ENCODE data around the gene DIP2B. TPM values are rescaled to one million over a fixed set of nuclear protein-coding genes. Genes with fewer than 3 reads are reported as not detected.

The DIP2B gene
- total and polyA plus RNA-seq, 2 of the 13 experiments (the other 11 are each of a cell fraction or from before 2014, with no cell fraction given): 32.1 to 35.8 TPM

GRCh38 chr12:50604640-50604920, 99.8 kb downstream of the DIP2B start:
- FAIRE-seq: no peak

More at GRCh38 chr12:50604640-50604920, 99.8 kb downstream of the DIP2B start:
- H3K4me2 ChIP-seq (ENCODE audit: low read depth, low read length): no peak overlapping the region
- no TSS peak for BruUV-seq (replicated peaks)
- WGBS (ENCODE audit: low lambda C conversion rate): 100% methylated on average over 1 of the region's 1 CpG
- H3K4me1 ChIP-seq (ENCODE audit: insufficient read depth, low read length): peaks cover 60% of the 10 kb centered on the region
- ATAC-seq: no peak
- no peaks in the 10 kb centered on the region for H3K27me3 ChIP-seq (ENCODE audit: control insufficient read depth in 1 of 2, insufficient read depth in 2 of 2, low read length in 2 of 2)
- H3K79me2 ChIP-seq (ENCODE audit: insufficient read depth, low read length): peaks cover 80% of the 10 kb centered on the region
- H3K9ac ChIP-seq (ENCODE audit: insufficient read depth, low read depth, low read length): no peak overlapping the region
- ChIA-PET CTCF (ENCODE audit: low intra/inter-chr PET ratio, low total read pairs) (no interaction called here), POLR2A (no interaction called here)
- TF ChIP-seq KMT2B (CRISPR knock-in tag; IDR thresholded peaks at IDR 0.05) (no peak), RNF219 (CRISPR knock-in tag; IDR thresholded peaks at IDR 0.05) (no peak), TRIM24 (CRISPR knock-in tag; IDR thresholded peaks at IDR 0.05) (no peak), ZNF326 (CRISPR knock-in tag; IDR thresholded peaks at IDR 0.05; ENCODE audit: borderline replicate concordance) (no peak), BATF2 (CRISPR knock-in tag; IDR thresholded peaks at IDR 0.05) (no peak), GMEB2 (CRISPR knock-in tag; IDR thresholded peaks at IDR 0.05; ENCODE audit: low read depth) (no peak), ZHX2 (IDR thresholded peaks at IDR 0.05; ENCODE audit: low read depth) (no peak), ZHX2 (CRISPR knock-in tag; IDR thresholded peaks at IDR 0.05; ENCODE audit: borderline replicate concordance) (no peak), ZNF333 (CRISPR knock-in tag; IDR thresholded peaks at IDR 0.05; ENCODE audit: borderline replicate concordance) (no peak)
- no peak overlapping the region for H3K27ac ChIP-seq (ENCODE audit: extremely low read length, insufficient read depth, low read length)
- intact Hi-C loops (cut with micrococcal nuclease; ENCODE audit: unreplicated experiment) (no loop called here), in situ Hi-C loops (cut with HindIII; ENCODE audit: extremely low pct_ligation_motif_present, low pct_unique_long_range_greater_than_20kb) (no loop called here)
- DNase-seq (ENCODE audit: low spot score): no peak
- H3K9me3 ChIP-seq (ENCODE audit: low read length): no peaks in the 10 kb centered on the region
- no peak overlapping the region for H3K4me3 ChIP-seq (replicated peaks in 1 of 3; ENCODE audit: insufficient read depth in 1 of 3, low read depth in 2 of 3, low read length in 3 of 3)
- peaks cover 0 to 4% of the 10 kb centered on the region in 2 experiments; a peak in 2 of 5 replicates for H3K36me3 ChIP-seq (replicated peaks in 1 of 2; ENCODE audit: control insufficient read depth in 1 of 2, insufficient read depth in 2 of 2, low read length in 2 of 2)
- peaks cover 9% of the 10 kb centered on the region; the same call in 1 of the 2 replicates for H4K20me1 ChIP-seq (ENCODE audit: insufficient read depth, low read length)
- H2AFZ ChIP-seq (ENCODE audit: low read length): no peak overlapping the region
